HG03521 (cell line): Measurements from ENCODE around the gene VEZF1.
A peak's percentile ranks its signal among the peaks of the same experiment; 100 is the strongest.
"Not testable (repeated sequence)": the region's sequence is repeated elsewhere in the genome, so short reads cannot be mapped to it uniquely, and the experiment has no call there.

ENCODE experiments used
- ATAC-seq: cut with Tn5 transposase; IDR thresholded peaks from one replicate; pipeline ENCODE4 v1.9.1; 2021; ENCODE audit warnings: mild to moderate bottlenecking, moderate library complexity; ENCODE audit not compliant: unreplicated experiment

VEZF1 gene

DNA sequence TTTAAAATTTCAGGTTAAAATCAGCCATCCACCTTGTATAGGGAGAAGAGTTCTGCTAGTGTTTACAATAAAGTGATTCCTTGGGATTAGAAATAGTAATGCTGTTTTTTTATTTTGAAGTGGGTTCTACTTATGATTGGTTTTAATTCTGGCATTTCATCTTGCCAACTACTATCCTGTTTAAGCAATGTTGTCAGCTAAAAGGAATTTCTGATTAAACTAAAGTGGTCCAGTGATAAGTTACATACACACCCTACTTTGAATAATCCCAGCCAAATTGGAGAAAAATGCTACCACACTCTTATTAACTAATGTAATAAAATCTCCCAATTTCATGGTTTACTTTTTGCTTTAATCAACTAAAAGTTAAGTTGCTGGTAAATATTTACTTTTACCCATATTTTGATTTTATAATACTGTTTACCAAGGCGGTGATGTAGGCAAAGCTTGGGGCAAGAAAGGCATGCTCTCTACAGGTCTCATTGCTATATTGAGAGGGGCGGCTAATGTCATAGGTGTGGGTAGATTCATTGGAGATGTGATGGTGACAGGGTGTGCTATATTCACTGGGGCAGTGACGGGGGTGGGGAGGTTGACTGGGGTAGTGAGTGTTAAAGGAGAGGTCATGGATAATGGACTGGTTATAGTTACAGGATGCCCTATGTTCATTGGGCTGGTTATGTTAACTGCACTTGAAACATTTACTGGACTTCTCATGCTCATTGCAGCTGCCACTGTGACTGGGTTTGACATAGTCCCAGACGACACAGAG, 13.8 kb downstream of the VEZF1 start:
- ATAC-seq = not testable (repeated sequence)

DNA sequence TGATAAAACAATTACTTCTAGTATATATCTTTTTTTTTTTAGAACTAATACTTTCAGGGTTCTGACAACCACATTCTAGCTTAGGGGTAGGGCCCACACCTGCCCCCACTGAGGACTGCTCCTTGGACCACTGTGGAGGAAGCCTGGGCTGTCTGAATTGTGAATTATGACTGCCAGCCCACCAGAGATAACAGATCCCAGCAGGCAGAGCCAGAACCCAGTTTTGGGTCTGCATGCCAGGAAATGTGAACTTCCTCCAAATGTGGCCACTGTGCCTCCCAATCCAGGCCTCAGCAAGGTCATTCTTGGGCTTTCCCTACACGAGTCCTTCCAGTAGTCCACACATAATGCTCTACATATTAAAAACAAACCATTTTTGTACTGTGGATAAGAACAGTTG, 15.9 kb downstream of the VEZF1 start:
- no peak for ATAC-seq

DNA sequence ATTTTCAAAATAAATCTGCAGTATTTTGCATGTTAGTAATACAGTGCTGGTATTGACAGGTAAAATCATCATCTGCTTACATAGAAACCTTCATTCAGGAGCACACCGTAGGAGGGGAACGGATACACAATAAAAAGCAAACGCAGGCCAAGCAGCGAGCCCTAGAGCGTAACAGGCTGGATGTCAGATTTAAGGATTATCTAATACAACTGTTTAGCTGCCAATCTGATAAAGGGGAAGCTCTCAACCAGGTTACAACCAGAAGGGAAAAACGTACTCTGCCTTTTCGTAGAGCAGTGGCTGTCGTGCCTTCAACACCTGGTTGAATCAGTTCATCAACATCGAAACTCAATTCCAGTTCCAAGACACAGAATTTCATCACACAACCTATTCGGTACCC, 16.5 kb downstream of the VEZF1 start:
- ATAC-seq = no peak

DNA sequence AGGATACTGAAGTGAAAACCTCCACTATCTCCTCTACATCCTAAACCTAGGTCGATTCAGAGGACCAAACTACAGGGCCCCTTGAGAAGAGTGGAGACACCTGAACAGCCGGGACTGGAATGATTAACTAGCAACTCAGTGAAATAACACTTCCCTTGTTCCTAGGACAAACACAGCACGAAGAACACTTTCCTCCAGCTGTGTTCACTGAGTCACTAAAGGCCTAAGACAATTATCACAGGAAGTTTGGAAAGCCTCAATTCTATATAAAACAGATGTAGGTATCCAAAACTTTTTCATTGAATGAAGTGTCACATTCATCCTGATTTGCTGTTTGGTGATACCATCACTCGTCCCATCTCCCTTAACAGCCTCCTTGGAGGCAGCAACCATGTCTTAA, 17.3 kb downstream of the VEZF1 start:
- no peak for ATAC-seq

DNA sequence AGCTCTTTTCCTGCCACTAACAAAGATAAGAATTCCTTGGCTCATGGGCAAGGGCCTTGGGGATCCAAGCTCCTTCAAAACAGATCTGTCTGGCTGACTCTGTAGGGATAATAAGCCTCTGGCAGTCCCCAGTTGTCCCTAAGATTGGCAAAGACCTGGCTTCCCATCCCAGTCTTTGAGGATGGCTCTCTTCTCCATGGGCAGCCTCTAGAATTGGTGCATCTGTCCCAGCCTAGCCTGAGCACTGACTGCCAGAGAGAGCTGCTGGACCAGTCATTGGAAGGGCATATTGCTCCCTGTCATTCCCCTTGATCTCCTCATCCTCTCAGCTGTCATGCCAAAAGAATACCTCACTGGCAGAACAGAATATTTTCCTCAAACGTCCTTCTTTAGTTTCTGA, 19.6 kb downstream of the VEZF1 start:
- no peak for ATAC-seq

DNA sequence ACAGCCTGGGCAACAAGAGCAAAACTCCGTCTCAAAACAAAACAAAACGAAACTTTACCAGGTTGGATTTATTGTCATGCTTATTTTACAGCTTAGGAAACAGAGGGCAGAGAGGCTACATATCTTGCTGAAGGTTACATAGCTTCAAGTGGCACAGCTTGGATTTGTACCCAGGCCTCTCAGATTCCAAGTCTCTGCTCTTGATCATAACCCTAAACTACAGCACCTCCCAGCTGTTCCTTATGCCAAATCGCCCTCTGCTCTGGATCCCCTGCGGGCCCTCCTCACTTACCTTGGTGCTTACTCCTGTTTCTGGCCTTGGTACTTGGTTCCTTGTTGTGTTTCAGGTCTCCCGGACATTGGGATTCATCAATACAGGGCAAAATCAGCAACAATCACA, 21.2 kb downstream of the VEZF1 start:
- ATAC-seq = no peak

DNA sequence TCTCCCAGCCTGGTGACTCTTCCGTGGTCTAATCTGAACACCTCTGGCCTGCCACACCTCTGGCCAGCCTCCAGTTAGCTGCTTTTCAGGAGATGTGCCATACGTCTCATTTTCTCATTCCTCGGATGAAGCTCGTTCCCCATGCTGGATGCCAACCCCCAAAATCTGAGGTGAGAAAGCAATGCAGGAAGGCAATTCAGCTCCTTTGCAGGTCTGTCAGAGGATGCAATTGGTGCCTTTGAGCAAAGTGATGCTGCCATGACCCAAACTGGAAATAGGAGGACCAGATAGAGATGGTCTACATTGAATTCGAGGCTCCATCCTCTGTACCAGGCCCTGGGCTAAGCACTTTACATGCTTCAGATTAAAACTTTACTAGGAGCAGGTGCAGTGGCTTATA, 21.8 kb downstream of the VEZF1 start:
- no peak for ATAC-seq

DNA sequence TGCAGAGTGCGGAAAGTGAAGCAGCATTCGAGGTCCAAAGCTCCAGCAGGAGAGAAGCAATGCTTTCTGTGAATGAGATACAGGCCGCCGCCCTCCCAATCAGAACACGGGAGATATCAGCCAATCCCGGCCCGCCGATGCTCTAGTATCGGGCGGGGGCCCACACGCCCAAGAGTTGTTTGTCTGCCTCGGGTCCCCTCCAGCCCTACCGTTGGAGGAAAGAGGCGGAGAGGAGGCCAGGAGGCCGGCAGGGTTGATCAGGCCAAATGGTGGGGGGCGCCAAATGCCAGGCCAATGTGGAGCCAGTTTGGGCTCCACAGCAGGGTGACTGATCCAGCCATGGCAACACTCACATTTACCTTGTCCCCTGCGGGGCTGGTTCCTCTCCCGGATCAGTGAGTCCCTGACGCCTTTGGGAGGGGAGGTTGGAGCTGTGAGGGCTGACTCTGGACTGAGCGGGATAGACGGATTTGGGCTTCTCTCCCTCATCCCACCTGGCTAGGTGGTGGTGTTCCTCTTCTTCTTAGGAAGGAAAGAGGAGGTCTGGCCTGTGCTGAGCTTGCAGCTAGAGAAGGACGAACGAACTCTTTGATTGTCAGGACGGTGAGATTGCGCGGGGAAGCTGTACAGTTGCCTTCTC, 22.4 kb downstream of the VEZF1 start:
- ATAC-seq = no peak

DNA sequence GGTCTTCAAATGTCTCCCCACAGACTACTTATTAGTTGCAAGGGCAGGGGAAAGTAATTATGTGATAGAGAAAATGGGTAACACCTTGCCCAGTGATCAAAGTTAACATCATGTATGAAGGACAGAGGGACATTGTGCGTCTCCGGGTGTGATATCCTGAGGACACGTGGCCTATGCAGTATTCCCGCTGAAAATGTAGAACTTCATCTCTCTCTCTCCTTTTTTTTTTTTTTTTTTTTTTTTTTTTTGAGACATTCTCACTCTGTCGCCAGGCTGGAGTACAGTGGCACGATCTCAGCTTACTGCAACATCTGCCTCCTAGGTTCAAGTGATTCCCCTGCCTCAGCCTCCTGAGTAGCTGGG, 24.9 kb downstream of the VEZF1 start:
- ATAC-seq = no peak

DNA sequence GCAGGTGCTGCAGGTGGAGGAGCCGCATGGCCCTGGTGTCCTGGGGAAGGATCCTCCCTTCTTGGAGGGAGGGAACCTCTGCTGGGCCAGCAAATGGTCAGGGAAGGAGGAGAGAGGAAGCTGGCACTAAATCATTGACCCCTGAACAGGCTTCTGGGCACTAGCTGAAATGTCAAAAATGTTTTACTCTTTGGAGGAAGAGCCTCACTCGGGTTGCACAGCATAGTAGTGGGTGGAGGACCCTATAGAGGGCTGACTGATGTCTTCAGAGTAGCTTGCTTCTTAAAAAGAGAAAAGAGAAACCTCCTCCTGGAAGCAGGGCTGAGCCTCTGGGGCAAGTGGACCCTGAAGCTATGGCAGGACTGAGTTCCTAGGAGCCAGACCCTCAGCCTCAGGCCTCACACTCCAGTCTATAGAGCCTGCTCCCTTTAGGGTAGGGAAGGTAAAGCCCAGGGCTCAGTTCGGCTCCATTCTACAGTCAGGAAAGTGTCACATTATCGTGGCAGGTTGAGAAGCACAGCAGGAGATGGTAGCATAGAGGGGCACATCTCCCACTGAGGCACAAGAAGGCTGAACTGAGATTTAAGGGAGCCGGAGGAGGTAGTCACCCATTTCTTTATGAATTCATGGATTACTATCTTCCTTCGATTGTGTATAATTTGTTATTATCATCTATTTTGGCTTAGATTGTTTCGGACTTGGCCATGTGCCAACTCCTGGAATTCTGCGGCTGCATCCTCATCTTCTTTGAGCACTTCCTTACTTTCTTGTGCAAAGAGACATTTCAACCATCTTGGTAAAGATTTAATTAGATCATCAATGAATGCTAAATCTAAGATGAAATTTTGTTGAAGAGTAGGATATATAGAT, 25.5 kb downstream of the VEZF1 start:
- no peak for ATAC-seq

DNA sequence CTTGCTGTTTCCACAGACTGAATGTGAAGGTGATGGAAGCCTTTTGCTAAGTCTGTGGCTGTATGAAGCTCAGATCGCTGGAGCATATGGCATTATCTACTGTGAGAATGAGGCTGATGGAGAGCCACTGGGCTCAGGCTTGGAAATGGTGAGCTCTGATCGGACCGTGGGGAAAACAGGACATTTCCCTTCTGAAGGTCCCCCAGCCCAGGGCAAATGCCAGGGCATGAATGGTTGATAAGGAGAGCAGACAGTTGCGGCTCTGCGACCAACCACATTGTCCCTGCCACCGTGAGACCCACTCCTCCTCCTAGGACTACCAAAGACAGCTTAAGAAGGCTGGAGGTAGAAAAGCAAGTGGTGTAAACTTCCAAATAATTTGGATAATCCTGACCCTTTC, 28.1 kb downstream of the VEZF1 start:
- ATAC-seq = no peak

DNA sequence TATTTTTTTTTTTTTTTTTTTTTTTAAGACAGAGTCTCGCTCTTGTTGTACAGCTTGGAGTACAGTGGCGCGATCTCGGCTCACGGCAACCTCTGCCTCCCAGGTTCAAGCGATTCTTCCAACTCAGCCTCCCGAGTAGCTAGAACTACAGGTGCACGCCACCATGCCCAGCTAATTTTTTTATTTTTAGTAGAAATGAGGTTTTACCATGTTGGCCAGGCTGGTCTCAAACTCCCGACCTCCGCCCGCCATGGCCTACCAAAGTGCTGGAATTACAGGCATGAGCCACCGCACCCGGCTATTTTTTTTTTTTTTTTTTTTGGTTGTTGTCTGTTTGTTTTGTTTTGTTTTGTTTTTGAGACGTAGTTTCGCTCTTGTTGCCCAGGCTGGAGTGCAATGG, 29.7 kb downstream of the VEZF1 start:
- not testable (repeated sequence) for ATAC-seq

DNA sequence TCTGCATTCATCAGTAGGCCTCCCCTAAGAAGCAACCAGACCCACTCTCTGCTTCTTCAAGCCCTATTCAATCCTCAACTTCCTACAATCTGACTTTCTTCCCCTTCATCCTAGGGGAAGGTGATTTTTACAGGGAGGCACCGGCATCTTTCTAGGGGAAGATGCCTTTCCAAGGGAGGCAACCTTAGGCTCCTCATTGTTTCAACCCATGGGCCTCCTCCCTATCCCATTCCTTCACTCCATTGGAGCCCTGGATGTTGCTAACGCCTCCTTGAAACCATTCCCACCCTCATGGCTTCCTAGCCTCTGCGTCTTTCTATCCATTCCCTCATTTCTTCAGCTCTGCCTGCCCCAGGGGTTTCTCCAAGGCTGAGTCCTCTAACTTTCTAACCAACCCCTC, 30.2 kb downstream of the VEZF1 start:
- ATAC-seq = no peak

DNA sequence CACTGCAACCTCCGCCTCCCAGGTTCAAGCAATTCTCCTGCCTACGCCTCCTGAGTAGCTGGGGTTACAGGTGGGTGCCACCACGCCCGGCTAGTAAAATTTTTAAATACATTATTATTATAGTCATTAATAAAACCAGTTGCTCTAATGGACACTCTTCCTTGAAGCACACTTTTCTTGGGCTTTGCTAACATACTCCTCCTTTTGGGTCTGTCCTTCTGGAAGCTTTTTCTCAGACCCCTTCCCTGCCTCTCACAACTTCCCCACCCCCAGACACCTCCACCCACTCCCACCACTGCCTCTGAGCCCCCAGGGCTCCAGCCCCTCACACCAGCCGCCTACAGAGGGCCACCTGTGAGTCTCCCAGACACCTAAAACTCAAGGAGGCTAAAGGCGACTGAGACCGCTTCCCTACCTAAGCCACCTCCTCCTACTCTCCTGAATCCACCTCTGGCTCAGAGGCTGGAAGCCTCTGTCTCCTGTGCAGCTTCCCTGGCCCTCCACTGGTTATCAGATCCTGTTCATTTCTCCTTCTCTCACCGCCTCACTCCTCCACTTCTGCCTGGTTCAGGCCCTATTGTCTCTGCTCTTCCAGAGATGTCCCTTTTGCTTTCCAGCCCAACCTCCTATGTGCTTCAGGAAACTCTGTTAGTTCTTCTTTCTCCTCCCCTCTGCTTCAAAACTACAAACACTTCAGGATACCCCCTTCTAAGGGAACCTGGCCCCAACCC, 30.8 kb downstream of the VEZF1 start:
- no peak for ATAC-seq

DNA sequence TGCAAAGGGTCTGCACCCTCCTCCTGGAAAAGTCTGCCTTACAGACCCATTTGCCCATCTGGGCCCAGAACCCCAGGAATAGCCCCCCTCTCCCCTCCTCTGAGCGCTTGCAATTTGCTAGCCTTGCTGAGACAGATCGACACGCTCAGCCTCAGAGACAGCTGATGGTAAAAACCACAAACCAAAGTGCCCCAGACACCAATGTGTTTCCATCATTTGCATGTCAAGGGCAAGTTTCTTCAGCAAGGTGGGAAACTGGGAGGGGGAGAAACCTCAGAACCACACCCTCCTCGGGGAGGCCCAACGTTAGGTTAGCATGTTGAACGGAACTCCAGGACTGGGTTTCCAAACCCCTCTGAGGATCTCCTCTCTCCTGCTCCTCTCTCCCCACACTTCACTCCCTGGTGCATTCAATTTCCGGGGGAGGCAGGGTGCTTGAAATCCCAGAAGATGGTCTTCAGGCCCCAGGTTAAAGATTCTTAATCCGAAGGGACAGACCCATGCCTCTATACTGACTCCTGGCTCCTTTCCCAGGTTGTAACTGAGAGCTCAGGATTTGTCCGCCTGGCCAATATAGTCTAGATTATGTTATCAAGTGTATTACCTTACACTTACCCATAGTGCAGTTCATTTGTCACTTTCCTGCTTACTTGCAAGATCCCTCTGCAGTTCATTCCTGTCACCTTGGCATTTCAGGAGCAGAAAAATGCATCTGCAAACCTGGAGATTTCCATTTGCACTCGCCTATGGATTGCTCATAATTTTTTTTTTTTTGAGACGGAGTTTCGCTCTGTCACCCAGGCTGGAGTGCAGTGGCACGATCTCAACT, 31.5 kb downstream of the VEZF1 start:
- ATAC-seq = peak; percentile 64

DNA sequence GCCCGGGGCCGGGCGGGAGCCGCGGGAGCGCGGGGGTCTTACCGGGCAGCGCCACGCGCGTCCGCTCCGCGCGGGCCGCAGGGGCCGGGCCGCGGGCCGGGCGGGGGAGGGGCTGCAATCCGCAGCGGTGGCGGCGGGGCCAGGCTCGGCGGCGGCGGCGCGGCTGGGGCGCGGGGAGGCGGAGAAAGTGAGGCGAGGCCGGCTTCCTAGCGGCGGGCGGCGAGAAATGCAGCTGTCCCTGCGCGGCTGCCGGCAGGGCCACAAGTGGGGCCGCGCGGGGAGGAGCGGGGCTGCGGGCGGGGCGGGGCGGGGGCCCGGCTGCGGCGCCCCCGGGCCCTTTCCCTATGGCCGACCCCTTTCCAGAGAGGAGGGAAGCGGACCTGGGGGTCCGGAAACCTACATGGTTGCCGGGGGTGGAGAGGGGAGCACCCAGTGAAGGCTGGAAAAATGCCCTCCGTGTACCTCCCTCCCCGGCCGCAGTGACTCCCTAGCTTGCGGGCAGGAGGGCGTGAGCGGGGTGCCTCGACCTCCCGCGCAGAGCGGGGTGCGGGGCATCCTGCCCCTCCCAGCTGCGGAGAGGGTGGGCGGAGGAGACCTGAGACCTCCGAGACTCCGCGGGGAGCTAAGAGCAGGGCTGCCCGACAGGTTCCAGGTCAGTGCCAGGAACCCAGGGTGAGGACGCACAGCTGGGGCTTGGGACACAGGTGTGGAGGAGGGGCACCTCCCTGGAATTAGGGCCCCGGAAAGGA, 32.7 kb downstream of the VEZF1 start, which contains the start of gene CUEDC1:
TSS of gene CUEDC1 (minus strand) at position 230 of the 749 bp plus-strand sequence. CDS start 69,848 bp downstream, outside the sequence.
- no peak for ATAC-seq

DNA sequence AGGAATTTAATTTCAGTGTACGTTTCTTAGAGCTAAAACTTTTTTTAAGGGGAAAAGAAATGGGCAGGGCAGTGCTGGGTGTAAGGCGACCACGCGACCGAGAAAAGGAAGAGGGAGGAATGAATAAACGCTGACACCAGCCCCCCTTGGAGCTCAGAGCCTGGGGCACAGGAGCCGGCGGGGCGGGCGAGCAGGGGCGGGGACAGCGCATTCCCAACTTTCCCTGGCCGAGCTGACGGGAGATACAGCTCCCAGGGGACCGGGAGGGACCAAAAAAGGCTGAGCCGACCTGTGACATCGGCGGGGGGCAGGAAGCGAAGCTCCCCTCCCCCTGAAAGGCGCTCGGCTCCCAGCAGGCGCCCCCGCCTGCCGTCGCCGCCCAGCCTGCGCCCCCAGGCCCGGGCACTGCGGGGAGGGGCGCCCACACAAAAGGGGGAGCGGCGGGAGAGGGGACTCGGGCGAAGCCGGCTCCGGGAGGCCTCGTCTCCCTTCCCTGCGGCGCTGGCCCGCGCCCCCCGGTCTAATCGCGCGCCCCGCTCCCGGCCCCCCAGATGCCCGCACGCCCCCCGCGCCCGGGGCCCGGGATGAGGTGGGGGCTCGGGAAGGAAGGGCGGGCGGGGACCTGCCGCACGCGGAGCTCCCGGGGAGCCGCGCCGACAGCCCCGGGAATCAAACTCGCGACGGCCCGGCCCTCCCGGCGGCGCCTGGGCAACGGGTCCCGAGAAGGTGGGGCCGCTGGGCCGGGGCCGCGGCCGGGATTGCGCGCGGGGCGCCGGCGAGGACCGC, 33.5 kb downstream of the VEZF1 start:
- ATAC-seq = no peak

DNA sequence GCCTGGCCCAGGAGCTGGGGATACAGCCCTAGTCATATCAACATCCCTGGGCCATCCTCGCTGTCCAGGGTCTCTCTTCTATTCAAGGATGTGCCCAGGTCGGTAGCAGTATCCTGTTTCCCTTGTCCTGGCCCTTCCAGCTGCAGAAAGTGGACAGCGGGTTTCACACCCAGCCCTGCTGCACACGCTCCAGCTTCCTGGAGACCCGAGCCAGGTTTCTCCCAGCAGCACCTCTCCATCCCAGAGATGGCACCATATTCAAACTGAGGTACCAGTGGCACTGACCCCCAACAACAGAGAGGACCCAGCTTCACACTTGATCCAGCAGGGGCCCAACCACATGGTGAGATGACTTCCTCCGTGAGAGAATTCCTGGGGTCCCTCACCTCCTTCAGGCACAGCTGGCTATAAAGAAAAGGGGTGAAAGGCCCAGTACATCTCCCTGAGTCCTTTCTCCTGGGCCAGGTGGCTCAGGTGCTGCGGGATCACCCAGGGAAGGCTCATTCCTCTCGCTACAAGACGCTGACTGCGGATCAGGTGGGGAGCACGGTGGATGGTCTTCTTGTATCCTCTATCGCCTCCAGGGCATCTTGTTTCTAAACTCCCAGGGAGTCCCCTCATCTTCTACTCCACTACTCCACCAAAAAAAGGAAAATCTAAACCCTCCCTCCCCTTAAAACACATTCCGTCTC, 34.2 kb downstream of the VEZF1 start:
- ATAC-seq = no peak
